ENCODE results near the gene NUDT4B.
"Not testable (repeated sequence)": the region's sequence is repeated elsewhere in the genome, so short reads cannot be mapped to it uniquely, and the experiment has no call there.

The NUDT4B gene

GRCh38 chr1:148735538-148735937 lies 13.0 kb upstream of the NUDT4B start:
- not testable (repeated sequence) for DNase-seq (ENCODE audit: low read depth, low spot score)

GRCh38 chr1:148738667-148739066 lies 9.9 kb upstream of the NUDT4B start:
- DNase-seq (ENCODE audit: low read depth, low spot score): not testable (repeated sequence)

- DNase-seq (ENCODE audit: low read depth, low spot score): not testable (repeated sequence)
These were observed 5.4 kb upstream of the NUDT4B start for GRCh38 chr1:148743200-148743599.

GRCh38 chr1:148743726-148744720 lies 4.6 kb upstream of the NUDT4B start:
- not testable (repeated sequence) for DNase-seq (ENCODE audit: low read depth, low spot score)

DNA sequence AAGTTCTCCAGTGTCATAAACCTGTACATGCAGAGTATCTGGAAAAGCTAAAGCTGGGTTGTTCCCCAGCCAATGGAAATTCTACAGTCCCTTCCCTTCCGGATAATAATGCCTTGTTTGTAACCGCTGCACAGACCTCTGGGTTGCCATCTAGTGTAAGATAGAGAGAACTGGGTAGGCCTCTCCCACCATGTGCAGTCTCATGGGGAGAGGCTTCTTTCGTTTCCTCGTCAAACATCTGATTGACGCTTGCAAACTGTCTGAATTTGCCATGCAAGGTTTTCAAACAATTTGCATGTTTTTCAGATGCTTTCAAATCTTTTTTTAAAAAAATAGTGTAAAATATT lies 734 bp downstream of the NUDT4B start:
- not testable (repeated sequence) for DNase-seq (ENCODE audit: low read depth, low spot score)

DNA sequence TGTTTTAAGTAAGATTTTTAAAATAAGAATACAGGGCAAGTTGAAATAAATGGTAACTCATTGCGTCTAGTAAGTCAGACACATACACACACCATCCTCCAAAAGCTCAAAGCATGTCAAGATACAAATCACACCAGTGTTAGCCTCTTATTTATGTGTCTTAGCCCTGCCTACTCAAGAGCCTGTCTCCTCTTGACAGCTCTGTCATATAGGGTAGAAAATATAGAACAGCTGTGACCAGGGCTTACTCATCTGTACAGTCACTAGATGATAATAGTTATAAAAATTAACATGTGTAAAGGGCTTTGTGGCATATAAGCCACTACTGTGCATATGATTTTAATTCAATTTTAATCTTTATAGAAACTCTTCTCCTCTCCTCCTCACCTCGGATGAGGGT lies 7.7 kb downstream of the NUDT4B start:
- DNase-seq (ENCODE audit: low read depth, low spot score): not testable (repeated sequence)

DNA sequence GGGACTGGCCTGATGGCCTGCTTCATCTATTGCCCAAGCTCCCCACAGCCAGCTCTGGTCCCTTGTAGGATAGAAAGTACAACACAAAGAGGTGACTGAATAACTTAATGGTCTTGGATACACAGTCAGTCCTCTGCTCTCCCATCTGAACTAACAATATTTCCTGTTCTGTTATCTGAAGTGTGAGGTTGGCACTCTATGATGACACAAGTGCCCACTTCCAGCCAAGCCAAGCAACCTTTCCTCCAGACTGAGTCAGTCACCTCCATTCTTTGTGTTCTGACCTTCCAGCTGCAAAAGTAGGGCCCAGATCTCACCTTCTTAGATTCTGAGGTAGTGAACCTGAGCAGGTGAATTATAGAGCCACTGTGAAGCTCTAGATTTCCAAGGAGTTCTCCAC lies 8.9 kb downstream of the NUDT4B start:
- DNase-seq (ENCODE audit: low read depth, low spot score): not testable (repeated sequence)

DNA sequence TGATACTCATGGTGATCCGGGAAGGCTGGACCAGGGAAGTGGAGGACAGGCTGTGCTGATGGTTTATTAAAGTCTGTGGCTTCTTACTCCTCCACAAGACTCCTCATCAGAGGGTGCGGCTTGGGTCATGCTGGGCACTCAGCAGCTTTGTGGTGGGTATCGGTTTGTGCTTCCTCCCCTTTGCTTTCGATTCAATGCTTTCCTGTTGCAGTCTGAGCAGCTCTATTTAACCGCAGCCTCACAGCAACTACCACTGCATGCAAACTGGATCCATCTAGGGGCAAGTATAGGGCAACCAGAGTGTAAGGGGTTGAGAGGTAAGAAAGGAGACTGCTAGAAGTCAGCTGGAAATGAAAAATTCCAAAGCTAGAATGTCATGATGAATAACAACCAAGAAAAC lies 9.8 kb downstream of the NUDT4B start:
- not testable (repeated sequence) for DNase-seq (ENCODE audit: low read depth, low spot score)

GRCh38 chr1:148758925-148759324 lies 10.4 kb downstream of the NUDT4B start:
- not testable (repeated sequence) for DNase-seq (ENCODE audit: low read depth, low spot score)

DNA sequence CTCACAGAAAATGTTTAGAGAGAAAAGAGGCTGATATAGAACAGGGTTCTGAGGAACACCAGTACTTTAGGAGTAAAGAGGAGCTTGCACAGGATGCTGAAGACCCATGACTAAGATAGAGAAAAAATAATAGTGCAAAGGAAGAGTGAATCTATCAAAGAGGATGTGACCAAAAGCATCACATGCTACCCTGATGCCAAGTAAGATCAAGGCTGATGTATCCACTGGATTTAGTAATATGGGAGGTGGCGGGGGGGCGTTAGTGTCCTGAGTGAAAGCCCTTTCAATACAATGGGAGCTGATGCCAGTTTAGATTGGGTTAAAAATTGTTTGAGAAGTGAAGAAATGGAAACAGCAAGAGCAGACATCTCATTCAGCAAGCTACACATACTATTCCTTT lies 11.2 kb downstream of the NUDT4B start:
- DNase-seq (ENCODE audit: low read depth, low spot score): not testable (repeated sequence)

DNA sequence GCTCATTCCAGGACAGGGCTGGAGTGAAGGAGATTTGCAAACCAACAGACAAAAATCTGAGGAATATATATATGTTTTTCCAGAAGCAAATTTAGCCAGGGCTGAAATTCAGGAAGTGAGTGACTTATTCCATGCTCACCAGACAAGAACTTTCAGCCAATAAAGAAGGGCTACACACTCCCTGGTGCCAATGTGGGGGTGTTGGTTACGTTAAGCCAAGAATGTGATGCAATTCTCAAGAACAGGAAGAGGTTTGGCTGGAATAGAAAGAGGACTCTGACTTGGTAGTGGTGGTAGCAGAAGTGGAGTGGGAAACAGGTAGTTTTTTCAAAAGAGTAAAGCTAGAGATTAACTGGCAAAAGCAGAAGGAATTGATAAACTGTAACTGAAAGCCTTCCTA lies 11.6 kb downstream of the NUDT4B start:
- DNase-seq (ENCODE audit: low read depth, low spot score): not testable (repeated sequence)

DNA sequence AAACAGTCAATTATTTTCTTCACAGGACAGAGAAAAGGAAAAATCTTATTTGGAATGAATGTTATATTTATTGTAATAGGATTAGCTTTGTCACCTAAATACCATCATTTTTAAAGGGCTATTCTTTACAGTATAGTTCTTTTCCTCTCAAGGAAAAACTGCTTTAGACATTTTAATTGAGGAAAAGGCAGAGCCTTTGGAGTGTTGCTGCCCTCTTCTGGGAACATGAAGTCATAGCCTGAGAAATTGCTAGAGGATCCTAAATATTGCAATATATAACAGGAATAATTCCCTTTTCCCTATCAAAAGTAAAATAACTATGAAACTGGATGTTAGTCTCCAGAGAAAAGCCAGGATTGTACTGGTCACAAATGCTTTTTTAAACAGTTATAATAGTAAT lies 12.8 kb downstream of the NUDT4B start:
- DNase-seq (ENCODE audit: low read depth, low spot score): not testable (repeated sequence)

DNA sequence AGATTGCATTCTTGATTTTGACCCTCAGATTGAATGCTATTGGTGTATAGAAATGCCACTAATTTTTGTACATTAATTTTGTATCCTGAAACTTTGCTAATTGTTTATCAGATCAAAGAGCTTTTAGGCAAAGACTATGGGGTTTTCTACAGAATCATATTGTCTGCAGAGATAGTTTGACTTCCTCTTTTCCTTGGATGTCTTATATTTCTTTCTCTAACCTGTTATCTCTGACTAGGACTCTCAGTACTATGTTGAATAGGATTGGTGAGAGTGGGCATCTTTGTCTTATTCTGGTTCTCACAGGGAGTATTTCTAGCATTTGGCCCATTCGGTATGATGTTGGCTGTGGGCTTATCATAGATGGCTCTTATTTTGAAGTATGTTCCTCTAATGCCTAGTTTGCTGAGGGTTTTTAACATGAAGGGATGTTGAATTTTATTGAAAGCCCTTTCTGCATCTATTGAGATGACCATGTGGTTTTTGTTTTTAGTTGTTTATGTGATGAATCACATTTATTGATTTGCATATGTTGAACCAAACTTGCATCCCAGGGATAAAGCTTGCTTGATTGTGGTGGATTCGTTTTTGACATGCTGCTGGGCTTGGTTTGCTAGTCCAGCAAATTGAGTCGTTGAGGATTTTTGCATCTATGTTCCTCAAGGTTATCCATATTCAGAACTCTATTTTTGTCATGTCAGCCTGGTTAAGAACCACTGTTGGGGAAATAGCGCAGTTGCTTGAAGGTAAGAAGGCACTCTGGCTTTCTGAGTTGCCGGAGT lies 16.9 kb downstream of the NUDT4B start:
- not testable (repeated sequence) for DNase-seq (ENCODE audit: low read depth, low spot score)

DNA sequence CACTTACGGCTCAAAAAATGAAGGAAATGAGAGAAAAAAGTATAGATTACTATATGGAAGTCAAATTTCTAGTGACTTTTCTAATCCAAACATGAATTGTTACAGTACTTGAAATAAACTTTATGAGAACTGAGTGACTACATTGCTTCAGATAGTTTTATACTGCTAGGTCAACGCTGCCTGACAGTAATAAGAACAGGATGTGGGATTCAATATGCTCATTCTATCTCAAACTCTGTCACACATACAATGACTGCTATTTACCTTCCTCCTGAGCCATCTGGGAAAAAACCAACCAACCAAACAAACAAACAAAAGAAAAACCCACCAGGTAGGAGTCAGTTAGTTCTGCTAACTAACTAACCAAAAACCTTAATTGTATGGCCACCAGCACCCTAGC lies 20.0 kb downstream of the NUDT4B start:
- not testable (repeated sequence) for DNase-seq (ENCODE audit: low read depth, low spot score)

DNA sequence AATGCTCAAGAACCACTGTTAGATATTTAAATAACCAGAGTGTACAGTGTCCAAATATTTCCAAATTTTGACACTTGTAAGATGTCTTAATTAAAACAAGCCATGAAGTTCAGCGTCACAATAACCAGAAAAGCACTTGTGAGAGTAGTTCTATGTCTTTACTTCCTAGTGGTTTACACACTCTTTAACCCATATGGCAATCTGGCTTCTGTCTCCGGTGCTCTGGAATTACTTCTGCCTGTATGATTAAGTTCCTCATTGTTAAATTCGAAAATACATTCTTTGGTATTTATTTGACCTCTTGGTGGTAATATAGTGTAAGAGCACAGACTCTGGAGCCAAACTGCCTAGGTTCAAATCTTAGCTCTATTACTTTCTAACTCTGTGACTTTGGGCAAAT lies 20.9 kb downstream of the NUDT4B start:
- DNase-seq (ENCODE audit: low read depth, low spot score): not testable (repeated sequence)

DNA sequence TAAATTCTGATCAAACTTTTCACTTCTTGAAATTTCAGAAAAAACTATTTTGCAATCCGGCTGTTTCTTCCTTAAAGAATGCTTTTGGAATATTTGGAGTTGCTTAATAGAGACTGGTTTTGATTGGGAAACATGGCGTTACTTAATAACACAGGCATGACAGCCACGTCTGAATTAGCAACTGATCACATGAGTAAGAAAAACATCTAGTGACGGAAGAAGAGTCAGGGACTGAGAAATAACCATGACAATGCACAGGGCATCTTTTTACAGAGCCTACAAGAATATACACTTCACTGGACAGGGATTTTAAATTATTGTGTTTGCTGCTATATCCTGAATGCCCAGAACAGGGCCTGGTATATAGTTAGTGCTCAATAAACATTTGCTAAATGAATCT lies 25.1 kb downstream of the NUDT4B start:
- DNase-seq (ENCODE audit: low read depth, low spot score): not testable (repeated sequence)

- DNase-seq (ENCODE audit: low read depth, low spot score): not testable (repeated sequence)
These were observed 25.5 kb downstream of the NUDT4B start for GRCh38 chr1:148774102-148774501.

DNA sequence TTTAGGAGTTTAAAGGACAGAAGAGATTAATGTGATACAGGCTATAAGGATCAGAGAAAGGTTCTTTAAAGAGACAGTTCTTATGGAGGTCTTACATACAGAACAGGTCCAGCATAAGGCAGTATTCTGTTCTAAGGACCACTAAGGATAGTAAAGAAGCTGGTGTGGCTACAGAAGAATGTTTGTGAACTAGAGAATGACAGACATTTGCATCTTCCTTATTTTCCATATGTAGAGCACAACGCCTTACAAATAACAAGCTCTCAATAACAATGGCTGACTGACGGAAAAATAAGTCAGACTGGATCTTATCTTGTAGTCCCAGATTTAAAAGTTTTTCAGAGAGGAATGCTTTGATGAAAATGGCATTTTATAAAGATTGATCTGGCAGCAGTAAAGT lies 26.7 kb downstream of the NUDT4B start:
- DNase-seq (ENCODE audit: low read depth, low spot score): not testable (repeated sequence)

DNA sequence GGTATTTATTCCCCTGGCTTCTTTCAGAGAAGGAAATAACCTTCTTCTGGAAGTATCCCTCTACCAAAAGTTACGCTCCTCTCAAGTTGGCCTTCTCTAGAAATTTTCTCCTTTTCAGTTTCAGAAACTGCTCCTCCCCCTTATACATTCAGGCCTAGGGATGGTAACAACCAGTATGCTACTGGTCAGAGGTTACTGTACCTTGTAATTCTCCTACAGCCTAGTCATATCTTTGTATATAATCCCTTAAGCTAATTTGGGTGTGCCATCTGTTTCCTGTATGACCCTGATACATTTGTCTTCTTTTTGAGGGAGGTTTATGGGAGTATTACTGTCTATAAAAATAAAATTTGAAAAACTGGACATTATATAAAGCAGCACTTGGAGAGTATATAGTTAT lies 29.1 kb downstream of the NUDT4B start:
- not testable (repeated sequence) for DNase-seq (ENCODE audit: low read depth, low spot score)

GRCh38 chr1:148780404-148780803 lies 31.8 kb downstream of the NUDT4B start:
- not testable (repeated sequence) for DNase-seq (ENCODE audit: low read depth, low spot score)

DNA sequence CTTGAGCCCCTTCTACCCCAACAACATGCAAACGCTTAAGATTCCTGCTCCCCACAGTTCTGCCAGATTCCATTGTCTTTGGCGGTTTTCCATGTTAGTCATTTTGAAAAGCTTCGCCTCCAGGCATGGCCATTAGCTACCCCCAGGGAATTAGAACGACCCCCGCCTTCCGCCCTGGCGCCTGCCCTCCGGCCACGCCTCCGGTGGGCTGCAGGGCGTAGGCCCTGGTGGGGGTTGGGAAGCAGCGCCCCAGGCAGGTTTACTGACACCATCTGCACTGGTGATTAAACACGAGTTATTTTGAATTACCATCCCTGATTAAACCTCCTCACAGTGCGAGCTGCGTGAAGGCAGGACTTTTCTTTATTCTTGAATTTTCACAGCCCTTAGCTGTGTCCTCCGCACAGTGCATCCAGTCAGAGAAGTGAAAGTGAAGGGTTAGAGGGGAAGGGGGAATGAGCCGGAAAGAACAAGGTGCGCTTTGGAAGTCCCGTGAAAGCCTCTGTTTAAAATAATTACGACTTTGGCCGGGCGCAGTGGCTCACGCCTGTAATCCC lies 43.0 kb downstream of the NUDT4B start:
- DNase-seq (ENCODE audit: low read depth, low spot score): not testable (repeated sequence)

DNA sequence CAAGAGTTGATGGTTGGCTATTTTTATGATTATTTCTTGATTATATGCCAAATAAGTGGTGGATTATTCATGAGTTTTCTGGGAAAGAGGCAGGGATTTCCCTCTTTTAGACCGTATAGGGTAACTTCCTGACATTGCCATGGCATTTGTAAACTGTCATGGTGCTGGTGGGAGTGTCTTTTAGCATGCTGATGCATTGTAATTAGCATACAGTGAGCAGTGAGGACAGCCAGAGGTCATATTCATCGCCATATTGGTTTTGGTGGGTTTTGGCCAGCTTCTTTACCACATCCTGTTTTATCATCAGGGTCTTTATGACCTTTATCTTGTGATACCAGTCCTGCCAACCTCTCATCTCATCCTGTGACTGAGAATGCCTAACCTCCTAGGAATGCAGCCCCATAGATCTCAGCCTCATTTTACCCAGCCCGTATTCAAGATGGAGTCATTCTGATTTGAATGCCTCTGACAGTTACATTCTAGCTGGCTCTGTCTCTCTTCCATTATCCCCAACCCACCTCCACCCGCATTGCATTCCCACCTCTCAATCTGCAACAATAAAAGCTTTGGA lies 45.3 kb downstream of the NUDT4B start:
- DNase-seq (ENCODE audit: low read depth, low spot score): not testable (repeated sequence)
